Upper lobe of left lung (tissue), 6 donors: ENCODE measurements around the gene XYLT1. TPM values are rescaled to one million over a fixed set of nuclear protein-coding genes. Genes with fewer than 3 reads are reported as not detected.
A peak's percentile ranks its signal among the peaks of the same experiment; 100 is the strongest.

Experiments used
- ATAC-seq, 2 donors: fragments of 200-7000 bp; cut with Tn5 transposase; one replicate each; pipeline ENCODE4 v1.9.1; 2022; ENCODE audit warnings: mild to moderate bottlenecking in 2 of 2, moderate library complexity in 2 of 2; ENCODE audit not compliant: low FRiP score in 2 of 2
- DNase-seq, 2 donors: peaks; one replicate each; pipeline ENCODE4 v3.0.0-alpha.2; 2019 to 2020
- H3K27ac ChIP-seq, 4 donors: fragments of 200-600 bp; sonication (generic); one replicate each; pipeline ENCODE4 v1.5.1; 2016 to 2019
- H3K27me3 ChIP-seq, 4 donors: fragments of 200-600 bp; sonication (generic); one replicate each; pipeline ENCODE4 v1.5.1; 2017 to 2019
- H3K36me3 ChIP-seq, 4 donors: fragments of 200-600 bp; sonication (generic); one replicate each; pipeline ENCODE4 v1.5.1; 2016 to 2019
- H3K4me1 ChIP-seq, 4 donors: fragments of 200-600 bp; sonication (generic); one replicate each; pipeline ENCODE4 v1.5.1; 2018 to 2019
- H3K4me3 ChIP-seq, 4 donors: fragments of 200-600 bp; sonication (generic); one replicate each; pipeline ENCODE4 v1.5.1; 2017 to 2019; ENCODE audit warnings: mild to moderate bottlenecking in 2 of 4, moderate library complexity in 1 of 4
- H3K9me3 ChIP-seq, 4 donors: fragments of 200-600 bp; sonication (generic); one replicate each; pipeline ENCODE4 v1.5.1; 2018 to 2019
- CTCF ChIP-seq, 6 experiments: fragments of 450-650 bp in 4 of 6; fragments of 200-600 bp in 2 of 6; sonication (generic) in 2 of 6; IDR thresholded peaks; one replicate each; pipeline ENCODE4 v1.5.1; 2016 to 2019; ENCODE audit warnings: antibody characterized with exemption in 6 of 6
- EP300 ChIP-seq, 4 donors: sonication (generic); formaldehyde crosslinking; IDR thresholded peaks; one replicate each; pipeline ENCODE4 v1.5.1; 2017; ENCODE audit warnings: antibody characterized with exemption in 4 of 4, control low read depth in 2 of 4
- POLR2A ChIP-seq, 4 donors: fragments of 450-650 bp; IDR thresholded peaks; one replicate each; pipeline ENCODE4 v1.5.1; 2016 to 2017; ENCODE audit warnings: antibody characterized with exemption in 4 of 4, mild to moderate bottlenecking in 2 of 4
- POLR2AphosphoS5 ChIP-seq, 2 donors: sonication (generic); formaldehyde crosslinking; IDR thresholded peaks; one replicate each; pipeline ENCODE4 v1.5.1; 2017; ENCODE audit warnings: antibody characterized with exemption in 2 of 2
- WGBS, 2 donors: methylation state at CpG; one replicate each; pipeline ENCODE4 v1.1.5; 2017 to 2018; 5-methylcytosine and 5-hydroxymethylcytosine counted together
- total RNA-seq, 6 donors: library from RNA; depleted of rRNA in 4 of 6; stranded (reverse); fragments of >200 nt in 4 of 6; gene quantifications; one replicate each; pipeline versions ENCODE4 v1.1.0 to v1.2.1, GENCODE V29; 2016 to 2021
- donor health status: DM: no; HTN: no; CAD: no; lungs with moderate emphysema.
- donor health status: DM: no; HTN: yes; CAD: no; lungs with severe emphysema.

XYLT1 gene
- total RNA-seq, 6 donors from 2014 or later = 3.0 to 26.2 (median 6.8) TPM

GRCh38 chr16:17499223-17499902, 28.6 kb upstream of the XYLT1 start:
- DNase-seq (no peak), ATAC-seq (peak in 1 of 2 donors; percentile 28)
- H3K27me3 ChIP-seq = no peaks in the 10 kb centered on the region
- WGBS, 2 donors = 54 to 71% methylated on average over 2 of the region's 2 CpGs
- no peak for TF ChIP-seq EP300 (IDR thresholded peaks at IDR 0.05)
- no peak for TF ChIP-seq CTCF (IDR thresholded peaks at IDR 0.05)
- TF ChIP-seq POLR2A (IDR thresholded peaks at IDR 0.05) = no peak
- no peak for TF ChIP-seq POLR2AphosphoS5 (IDR thresholded peaks at IDR 0.05)
- no peak overlapping the region for H3K4me3 ChIP-seq
- H3K9me3 ChIP-seq = no peaks in the 10 kb centered on the region
- H3K27ac ChIP-seq = no peak overlapping the region
- H3K36me3 ChIP-seq = no peaks in the 10 kb centered on the region
- no peaks in the 10 kb centered on the region for H3K4me1 ChIP-seq

GRCh38 chr16:17497648-17498047, 26.9 kb upstream of the XYLT1 start:
- ATAC-seq (no peak), DNase-seq (no peak)
- TF ChIP-seq POLR2A (IDR thresholded peaks at IDR 0.05) (no peak), EP300 (IDR thresholded peaks at IDR 0.05) (no peak), POLR2AphosphoS5 (IDR thresholded peaks at IDR 0.05) (no peak), CTCF (IDR thresholded peaks at IDR 0.05) (no peak)
- Histone ChIP-seq H3K27me3 (no peaks in the 10 kb centered on the region), H3K36me3 (no peaks in the 10 kb centered on the region), H3K27ac (no peak overlapping the region), H3K4me3 (no peak overlapping the region), H3K4me1 (no peaks in the 10 kb centered on the region), H3K9me3 (no peaks in the 10 kb centered on the region)
- 84 to 92% methylated on average over 3 of the region's 3 CpGs for WGBS, 2 donors

GRCh38 chr16:17496891-17497290, 26.1 kb upstream of the XYLT1 start:
- no peak for ATAC-seq
- no peak for DNase-seq
- H3K4me1 ChIP-seq = no peaks in the 10 kb centered on the region

GRCh38 chr16:17493012-17493411, 22.3 kb upstream of the XYLT1 start:
- H3K27me3 ChIP-seq = no peaks in the 10 kb centered on the region
- no peak overlapping the region for H3K4me3 ChIP-seq

More at GRCh38 chr16:17496891-17497290, 26.1 kb upstream of the XYLT1 start:
- Histone ChIP-seq H3K27ac (no peak overlapping the region), H3K36me3 (no peaks in the 10 kb centered on the region), H3K4me3 (no peak overlapping the region), H3K9me3 (no peaks in the 10 kb centered on the region), H3K27me3 (no peaks in the 10 kb centered on the region)
- TF ChIP-seq EP300 (IDR thresholded peaks at IDR 0.05) = no peak
- no peak for TF ChIP-seq POLR2AphosphoS5 (IDR thresholded peaks at IDR 0.05)
- no peak for TF ChIP-seq POLR2A (IDR thresholded peaks at IDR 0.05)
- no peak for TF ChIP-seq CTCF (IDR thresholded peaks at IDR 0.05)

More at GRCh38 chr16:17493012-17493411, 22.3 kb upstream of the XYLT1 start:
- no peaks in the 10 kb centered on the region for H3K4me1 ChIP-seq
- no peaks in the 10 kb centered on the region for H3K9me3 ChIP-seq
- H3K27ac ChIP-seq = no peak overlapping the region
- no peak for DNase-seq
- TF ChIP-seq POLR2A (IDR thresholded peaks at IDR 0.05) (no peak), CTCF (IDR thresholded peaks at IDR 0.05) (no peak), EP300 (IDR thresholded peaks at IDR 0.05) (no peak), POLR2AphosphoS5 (IDR thresholded peaks at IDR 0.05) (no peak)
- no peak for ATAC-seq
- H3K36me3 ChIP-seq = no peaks in the 10 kb centered on the region
